Peyer's patch (tissue), 4 donors: Measurements from ENCODE around the gene SLC30A9. TPM values are rescaled to one million over a fixed set of nuclear protein-coding genes. Genes with fewer than 3 reads are reported as not detected.
A peak's percentile ranks its signal among the peaks of the same experiment; 100 is the strongest.

Experiments used
- DNase-seq, 3 donors: peaks; one replicate each; pipeline ENCODE4 v3.0.0-alpha.2; 2017 to 2019
- H3K27ac ChIP-seq, 4 donors: fragments of 200-600 bp; sonication (generic); one replicate each; pipeline ENCODE4 v1.5.1; 2016 to 2019
- H3K27me3 ChIP-seq, 2 donors: fragments of 200-600 bp; sonication (generic); one replicate each; pipeline ENCODE4 v1.5.1; 2019
- H3K36me3 ChIP-seq, 3 donors: fragments of 200-600 bp; sonication (generic); one replicate each; pipeline ENCODE4 v1.5.1; 2016 to 2019
- H3K4me1 ChIP-seq, 4 donors: fragments of 200-600 bp; sonication (generic); one replicate each; pipeline ENCODE4 v1.5.1; 2016 to 2019
- H3K4me3 ChIP-seq, 4 donors: fragments of 200-600 bp; sonication (generic); 1 replicate in 3 of 4; 2 replicates in 1 of 4; pipeline ENCODE4 v1.5.1; 2016 to 2019; ENCODE audit warnings: mild to moderate bottlenecking in 1 of 4
- H3K9me3 ChIP-seq, 4 donors: fragments of 200-600 bp; sonication (generic); one replicate each; pipeline ENCODE4 v1.5.1; 2016 to 2019; ENCODE audit warnings: mild to moderate bottlenecking in 1 of 4
- POLR2A ChIP-seq, 2 donors: fragments of 450-650 bp; IDR thresholded peaks; one replicate each; pipeline ENCODE4 v1.5.1; 2017; ENCODE audit warnings: antibody characterized with exemption in 2 of 2, mild to moderate bottlenecking in 2 of 2, moderate library complexity in 2 of 2
- total RNA-seq, 4 donors: library from RNA; depleted of rRNA; stranded (reverse); fragments of >200 nt; gene quantifications; one replicate each; pipeline ENCODE4 v1.1.0, GENCODE V29; 2016
- TF ChIP-seq, protein P1 (sequence below), 6 experiments: fragments of 450-650 bp in 4 of 6; fragments of 200-600 bp in 2 of 6; sonication (generic) in 1 of 6; IDR thresholded peaks; one replicate each; pipeline ENCODE4 v1.5.1; 2017 to 2019; ENCODE audit warnings: antibody characterized with exemption in 6 of 6, mild to moderate bottlenecking in 3 of 6, moderate library complexity in 1 of 6

SLC30A9 gene
- total RNA-seq, 4 donors from 2014 or later: 51.3 to 61.1 (median 56.6) TPM

GRCh38 chr4:41989994-41990364, 351 bp upstream of the SLC30A9 start:
- peak overlapping the region; percentile 74 to 97 (median 82) for H3K4me3 ChIP-seq
- H3K27me3 ChIP-seq: no peaks in the 10 kb centered on the region
- H3K9me3 ChIP-seq: no peaks in the 10 kb centered on the region
- H3K4me1 ChIP-seq: peaks cover 0 to 14% (median 6%) of the 10 kb centered on the region in 4 donors
- TF ChIP-seq, protein P1, sequence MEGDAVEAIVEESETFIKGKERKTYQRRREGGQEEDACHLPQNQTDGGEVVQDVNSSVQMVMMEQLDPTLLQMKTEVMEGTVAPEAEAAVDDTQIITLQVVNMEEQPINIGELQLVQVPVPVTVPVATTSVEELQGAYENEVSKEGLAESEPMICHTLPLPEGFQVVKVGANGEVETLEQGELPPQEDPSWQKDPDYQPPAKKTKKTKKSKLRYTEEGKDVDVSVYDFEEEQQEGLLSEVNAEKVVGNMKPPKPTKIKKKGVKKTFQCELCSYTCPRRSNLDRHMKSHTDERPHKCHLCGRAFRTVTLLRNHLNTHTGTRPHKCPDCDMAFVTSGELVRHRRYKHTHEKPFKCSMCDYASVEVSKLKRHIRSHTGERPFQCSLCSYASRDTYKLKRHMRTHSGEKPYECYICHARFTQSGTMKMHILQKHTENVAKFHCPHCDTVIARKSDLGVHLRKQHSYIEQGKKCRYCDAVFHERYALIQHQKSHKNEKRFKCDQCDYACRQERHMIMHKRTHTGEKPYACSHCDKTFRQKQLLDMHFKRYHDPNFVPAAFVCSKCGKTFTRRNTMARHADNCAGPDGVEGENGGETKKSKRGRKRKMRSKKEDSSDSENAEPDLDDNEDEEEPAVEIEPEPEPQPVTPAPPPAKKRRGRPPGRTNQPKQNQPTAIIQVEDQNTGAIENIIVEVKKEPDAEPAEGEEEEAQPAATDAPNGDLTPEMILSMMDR (IDR thresholded peaks at IDR 0.05): no peak
- TF ChIP-seq POLR2A (IDR thresholded peaks at IDR 0.05): no peak
- H3K27ac ChIP-seq: peak overlapping the region; percentile 69 to 85 (median 80)
- DNase-seq: no peak
- H3K36me3 ChIP-seq: no peaks in the 10 kb centered on the region

DNA sequence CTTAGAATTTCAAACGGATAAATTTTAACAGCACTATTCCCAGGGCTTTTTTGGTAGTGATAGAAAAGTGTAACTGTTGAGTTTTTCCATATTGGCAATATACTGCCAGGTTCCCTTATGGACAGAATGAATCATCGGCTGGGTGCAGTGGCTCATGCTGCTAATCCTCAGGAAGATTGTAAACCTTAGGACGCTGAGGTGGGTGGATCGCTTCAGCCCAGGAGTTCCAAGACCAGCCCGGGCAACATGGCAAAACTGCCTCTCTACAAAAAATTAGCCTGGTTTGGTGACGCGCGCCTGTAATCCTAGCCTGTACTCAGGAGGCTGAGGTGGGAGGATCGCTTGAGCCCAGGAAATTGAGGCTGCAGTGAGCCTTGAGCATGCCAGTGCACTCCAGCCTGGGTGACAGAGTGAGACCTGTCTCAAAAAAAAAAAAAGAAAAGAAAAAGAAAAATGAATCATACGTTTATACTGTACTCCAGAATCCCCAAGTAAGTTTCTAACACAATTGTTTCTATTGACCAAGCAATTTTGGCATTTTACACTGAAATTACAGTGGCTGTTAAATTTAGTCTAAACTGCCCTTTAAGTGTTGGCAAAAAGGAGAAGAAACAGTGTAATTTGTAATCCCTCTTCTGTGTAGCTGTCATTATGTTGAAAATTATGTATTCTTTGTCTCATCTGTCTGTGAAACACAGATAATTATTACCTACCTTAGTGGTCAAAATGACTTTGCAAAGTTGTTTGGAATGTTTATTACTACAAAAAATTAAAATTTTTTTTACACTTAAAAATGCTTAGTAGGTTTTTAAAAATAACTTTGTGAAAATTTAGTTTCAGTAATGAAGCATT, 1.8 kb downstream of the SLC30A9 start:
- Histone ChIP-seq H3K9me3 (no peaks in the 10 kb centered on the region), H3K27me3 (no peaks in the 10 kb centered on the region), H3K4me3 (peak overlapping the region in 2 of 4 donors; percentile 74 to 97), H3K36me3 (no peaks in the 10 kb centered on the region), H3K27ac (no peak overlapping the region), H3K4me1 (peaks cover 0 to 14% (median 6%) of the 10 kb centered on the region in 4 donors)
- no peak for DNase-seq
- TF ChIP-seq POLR2A (IDR thresholded peaks at IDR 0.05): no peak
- TF ChIP-seq, protein P1 (IDR thresholded peaks at IDR 0.05): no peak

DNA sequence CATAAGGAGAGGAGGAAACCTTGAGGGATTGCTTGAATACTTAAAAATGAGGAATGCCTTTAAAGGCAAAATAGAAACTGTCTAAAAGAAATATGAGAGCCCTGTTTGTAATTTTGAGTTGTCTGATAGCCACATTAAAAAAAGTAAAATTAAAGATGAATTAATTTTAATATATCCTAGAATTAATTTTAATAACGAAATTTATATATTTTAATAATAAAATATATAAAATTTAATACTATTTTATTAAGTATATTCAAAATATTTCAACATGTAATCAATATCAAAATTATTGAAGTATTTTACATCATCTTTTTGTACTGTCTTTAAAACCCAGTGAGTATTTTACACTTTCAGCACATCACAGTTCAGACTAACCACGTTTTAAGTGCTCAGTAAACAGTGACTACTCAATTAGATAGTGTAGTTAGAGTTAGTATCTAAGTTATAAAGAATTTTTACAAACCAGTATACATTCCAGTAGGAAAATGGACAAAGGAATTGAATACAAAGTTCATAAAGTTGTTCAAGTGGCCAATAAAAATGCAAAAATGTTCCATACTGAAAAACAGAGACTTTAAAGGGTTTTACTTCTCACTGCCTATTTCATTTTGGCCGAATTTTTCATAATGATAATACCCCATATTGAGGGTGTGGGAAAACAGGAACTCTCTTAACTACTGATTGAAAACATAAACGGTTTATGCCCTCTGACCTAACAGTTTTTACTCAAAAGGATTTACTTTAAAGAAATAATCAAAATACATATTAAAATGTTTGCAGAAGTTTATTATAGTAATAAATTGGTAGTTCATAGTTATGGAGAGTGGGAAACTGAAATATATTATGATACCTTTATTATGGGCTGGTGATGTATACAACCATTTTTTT, 2.9 kb downstream of the SLC30A9 start:
- Histone ChIP-seq H3K4me3 (no peak overlapping the region), H3K4me1 (peaks cover 0 to 14% (median 6%) of the 10 kb centered on the region in 4 donors), H3K27ac (no peak overlapping the region), H3K27me3 (no peaks in the 10 kb centered on the region), H3K36me3 (no peaks in the 10 kb centered on the region), H3K9me3 (no peaks in the 10 kb centered on the region)
- no peak for TF ChIP-seq POLR2A (IDR thresholded peaks at IDR 0.05)
- no peak for DNase-seq

- no peak for DNase-seq
- no peaks in the 10 kb centered on the region for H3K9me3 ChIP-seq
- peaks cover 0 to 14% (median 6%) of the 10 kb centered on the region in 4 donors for H3K4me1 ChIP-seq
- H3K36me3 ChIP-seq: no peaks in the 10 kb centered on the region
- no peak overlapping the region for H3K27ac ChIP-seq
- H3K4me3 ChIP-seq: no peak overlapping the region
- H3K27me3 ChIP-seq: no peaks in the 10 kb centered on the region
- TF ChIP-seq, protein P1 (IDR thresholded peaks at IDR 0.05): no peak
- no peak for TF ChIP-seq POLR2A (IDR thresholded peaks at IDR 0.05)
These were observed 4.2 kb downstream of the SLC30A9 start for GRCh38 chr4:41994461-41994985.

DNA sequence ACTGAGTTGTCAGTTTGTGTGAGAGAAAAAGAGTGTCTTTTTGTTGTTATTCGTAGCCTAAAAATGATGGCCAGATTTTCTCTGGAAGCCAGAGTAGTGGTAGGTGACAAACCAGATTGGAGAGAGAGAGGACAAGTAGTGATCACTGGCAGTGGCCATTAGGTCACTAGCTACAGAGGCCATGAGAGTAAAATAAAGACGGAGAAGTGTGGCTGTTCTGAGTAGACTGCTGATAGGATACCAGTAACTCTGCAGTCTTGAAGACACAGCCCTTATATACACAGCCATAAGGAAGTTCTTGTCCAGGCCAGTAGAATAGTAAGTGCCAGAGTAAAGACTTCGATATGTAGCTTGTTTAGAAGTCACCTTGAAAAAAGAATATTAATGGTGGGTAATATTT, 7.7 kb downstream of the SLC30A9 start:
- Histone ChIP-seq H3K27ac (no peak overlapping the region), H3K27me3 (no peaks in the 10 kb centered on the region), H3K4me3 (no peak overlapping the region), H3K36me3 (peaks cover 0 to 5% (median 0%) of the 10 kb centered on the region in 3 donors), H3K9me3 (no peaks in the 10 kb centered on the region), H3K4me1 (no peaks in the 10 kb centered on the region)
- DNase-seq: no peak
- TF ChIP-seq, protein P1 (IDR thresholded peaks at IDR 0.05): no peak
- TF ChIP-seq POLR2A (IDR thresholded peaks at IDR 0.05): no peak
